Activated T-helper 2 cell treated with anti-CD3 and anti-CD28 coated beads, Interferon-gamma antibody, Interleukin-2, Interleukin-4, amounts not matched to agents 10 μg/mL and 5 μg/mL and 100 μg/mL, durations not matched to agents 14 hours and 24 hours and 36 hours (primary cell): ENCODE results near the gene UCKL1. TPM values are rescaled to one million over a fixed set of nuclear protein-coding genes. Genes with fewer than 3 reads are reported as not detected.

Experiments
- DNase-seq: peaks from one replicate; pipeline ENCODE4 v3.0.0; 2021; ENCODE audit warnings: low spot score
- H3K27ac Mint-ChIP-seq: one replicate; pipeline ENCODE4 v1.8.0; 2021; ENCODE audit warnings: mixed read lengths
- H3K27me3 Mint-ChIP-seq: one replicate; pipeline ENCODE4 v1.8.0; 2021; ENCODE audit warnings: low read depth, mixed read lengths
- H3K36me3 Mint-ChIP-seq: one replicate; pipeline ENCODE4 v1.8.0; 2021; ENCODE audit warnings: low read depth, mixed read lengths
- H3K4me1 Mint-ChIP-seq: one replicate; pipeline ENCODE4 v1.8.0; 2021; ENCODE audit warnings: low read depth, mixed read lengths
- H3K4me3 Mint-ChIP-seq: one replicate; pipeline ENCODE4 v1.8.0; 2021; ENCODE audit warnings: low read depth, mild to moderate bottlenecking, moderate library complexity, mixed read lengths
- H3K9me3 Mint-ChIP-seq: one replicate; pipeline ENCODE4 v1.8.0; 2021; ENCODE audit warnings: mixed read lengths
- intact Hi-C: fragments of 100-400 bp; cut with micrococcal nuclease; formaldehyde crosslinking; loops from one replicate; pipeline ENCODE4 v1.15.1; 2023
- total RNA-seq: library from RNA; stranded (reverse); gene quantifications from 2 replicates; pipeline ENCODE4 v1.2.3, GENCODE V29; 2022

UCKL1 gene
- total RNA-seq, 1 donor from 2014 or later: 48.7 TPM

GRCh38 chr20:63942250-63942951 lies 13.8 kb downstream of the UCKL1 start:
- Mint-ChIP-seq H3K27ac (no peak overlapping the region), H3K9me3 (no peaks in the 10 kb centered on the region), H3K4me3 (no peak overlapping the region), H3K36me3 (peaks cover 20% of the 10 kb centered on the region), H3K27me3 (no peaks in the 10 kb centered on the region), H3K4me1 (peaks cover 12% of the 10 kb centered on the region)
- DNase-seq: peak; percentile 54
- intact Hi-C loops: no loop called here

GRCh38 chr20:63941282-63942081 lies 14.7 kb downstream of the UCKL1 start:
- Mint-ChIP-seq H3K4me3 (no peak overlapping the region), H3K9me3 (no peaks in the 10 kb centered on the region), H3K27me3 (no peaks in the 10 kb centered on the region), H3K36me3 (peaks cover 20% of the 10 kb centered on the region), H3K4me1 (peaks cover 6% of the 10 kb centered on the region), H3K27ac (peak overlapping the region; percentile 60)
- peak; percentile 85 for DNase-seq
- intact Hi-C loops: no loop called here

GRCh38 chr20:63940472-63941266 lies 15.5 kb downstream of the UCKL1 start:
- no peaks in the 10 kb centered on the region for H3K27me3 Mint-ChIP-seq
- DNase-seq: no peak
- intact Hi-C loops: no loop called here
- H3K9me3 Mint-ChIP-seq: no peaks in the 10 kb centered on the region
- H3K27ac Mint-ChIP-seq: no peak overlapping the region
- peaks cover 6% of the 10 kb centered on the region for H3K4me1 Mint-ChIP-seq
- H3K4me3 Mint-ChIP-seq: no peak overlapping the region
- H3K36me3 Mint-ChIP-seq: peaks cover 25% of the 10 kb centered on the region

GRCh38 chr20:63940071-63940471 lies 16.1 kb downstream of the UCKL1 start:
- no peak overlapping the region for H3K4me3 Mint-ChIP-seq

GRCh38 chr20:63939061-63939935 lies 16.9 kb downstream of the UCKL1 start:
- H3K4me3 Mint-ChIP-seq: no peak overlapping the region
- intact Hi-C loops: no loop called here
- H3K27me3 Mint-ChIP-seq: no peaks in the 10 kb centered on the region
- H3K4me1 Mint-ChIP-seq: peaks cover 6% of the 10 kb centered on the region
- H3K36me3 Mint-ChIP-seq: peaks cover 32% of the 10 kb centered on the region
- H3K9me3 Mint-ChIP-seq: no peaks in the 10 kb centered on the region
- no peak overlapping the region for H3K27ac Mint-ChIP-seq
- DNase-seq: no peak

More at GRCh38 chr20:63940071-63940471, 16.1 kb downstream of the UCKL1 start:
- Mint-ChIP-seq H3K36me3 (peaks cover 28% of the 10 kb centered on the region), H3K27me3 (no peaks in the 10 kb centered on the region), H3K27ac (no peak overlapping the region), H3K4me1 (peaks cover 6% of the 10 kb centered on the region), H3K9me3 (no peaks in the 10 kb centered on the region)
- intact Hi-C loops: no loop called here
- no peak for DNase-seq

GRCh38 chr20:63937596-63937995 lies 18.6 kb downstream of the UCKL1 start:
- H3K36me3 Mint-ChIP-seq: peaks cover 31% of the 10 kb centered on the region
- intact Hi-C loops: no loop called here
- H3K27me3 Mint-ChIP-seq: no peaks in the 10 kb centered on the region
- no peak for DNase-seq
- H3K4me3 Mint-ChIP-seq: no peak overlapping the region
- H3K4me1 Mint-ChIP-seq: peaks cover 6% of the 10 kb centered on the region
- H3K9me3 Mint-ChIP-seq: no peaks in the 10 kb centered on the region
- no peak overlapping the region for H3K27ac Mint-ChIP-seq

GRCh38 chr20:63935447-63935846 lies 20.8 kb downstream of the UCKL1 start:
- no peak for DNase-seq
- Mint-ChIP-seq H3K4me3 (no peak overlapping the region), H3K9me3 (no peaks in the 10 kb centered on the region), H3K27me3 (no peaks in the 10 kb centered on the region), H3K27ac (no peak overlapping the region), H3K4me1 (no peaks in the 10 kb centered on the region), H3K36me3 (peaks cover 43% of the 10 kb centered on the region)
- intact Hi-C loops: no loop called here

GRCh38 chr20:63934271-63935068 lies 21.7 kb downstream of the UCKL1 start:
- H3K4me3 Mint-ChIP-seq: no peak overlapping the region
- H3K27me3 Mint-ChIP-seq: no peaks in the 10 kb centered on the region
- no peak for DNase-seq
- no peak overlapping the region for H3K27ac Mint-ChIP-seq
- H3K36me3 Mint-ChIP-seq: peaks cover 48% of the 10 kb centered on the region
- intact Hi-C loops: no loop called here
- no peaks in the 10 kb centered on the region for H3K9me3 Mint-ChIP-seq
- no peaks in the 10 kb centered on the region for H3K4me1 Mint-ChIP-seq

- Mint-ChIP-seq H3K27ac (no peak overlapping the region), H3K4me3 (no peak overlapping the region), H3K27me3 (no peaks in the 10 kb centered on the region), H3K36me3 (peaks cover 53% of the 10 kb centered on the region), H3K9me3 (no peaks in the 10 kb centered on the region), H3K4me1 (no peaks in the 10 kb centered on the region)
- intact Hi-C loops: no loop called here
- no peak for DNase-seq
These were observed 22.6 kb downstream of the UCKL1 start for GRCh38 chr20:63933646-63934045.

- intact Hi-C loops: no loop called here
- Mint-ChIP-seq H3K27ac (no peak overlapping the region), H3K36me3 (peaks cover 61% of the 10 kb centered on the region), H3K27me3 (no peaks in the 10 kb centered on the region), H3K4me3 (no peak overlapping the region), H3K4me1 (no peaks in the 10 kb centered on the region), H3K9me3 (no peaks in the 10 kb centered on the region)
- DNase-seq: no peak
These were observed 23.5 kb downstream of the UCKL1 start for GRCh38 chr20:63932606-63933160.

GRCh38 chr20:63931735-63932134 lies 24.5 kb downstream of the UCKL1 start:
- Mint-ChIP-seq H3K27ac (no peak overlapping the region), H3K4me3 (no peak overlapping the region), H3K36me3 (peaks cover 68% of the 10 kb centered on the region), H3K9me3 (no peaks in the 10 kb centered on the region), H3K27me3 (no peaks in the 10 kb centered on the region), H3K4me1 (no peaks in the 10 kb centered on the region)
- DNase-seq: no peak
- intact Hi-C loops: no loop called here
